GM19395 (cell line): Measurements from ENCODE around the gene TMEM243.
A peak's percentile ranks its signal among the peaks of the same experiment; 100 is the strongest.
"Not testable (repeated sequence)": the region's sequence is repeated elsewhere in the genome, so short reads cannot be mapped to it uniquely, and the experiment has no call there.

Source experiments
- ATAC-seq: cut with Tn5 transposase; IDR thresholded peaks from one replicate; pipeline ENCODE4 v1.9.1; 2021; ENCODE audit warnings: mild to moderate bottlenecking, moderate library complexity; ENCODE audit not compliant: unreplicated experiment

Gene TMEM243

GRCh38 chr7:87212498-87212897 lies 7.0 kb downstream of the TMEM243 start:
- no peak for ATAC-seq

- no peak for ATAC-seq
Observed at GRCh38 chr7:87210506-87210905, 9.0 kb downstream of the TMEM243 start.

- ATAC-seq = no peak
Observed at GRCh38 chr7:87209295-87209924, 10.1 kb downstream of the TMEM243 start.

- no peak for ATAC-seq
Observed at GRCh38 chr7:87206361-87206760, 13.2 kb downstream of the TMEM243 start.

GRCh38 chr7:87205701-87206100 lies 13.8 kb downstream of the TMEM243 start:
- ATAC-seq = not testable (repeated sequence)

GRCh38 chr7:87204933-87205332 lies 14.6 kb downstream of the TMEM243 start:
- ATAC-seq = no peak

- ATAC-seq = not testable (repeated sequence)
Observed at GRCh38 chr7:87203929-87204328, 15.6 kb downstream of the TMEM243 start.

GRCh38 chr7:87202705-87203104 lies 16.8 kb downstream of the TMEM243 start:
- no peak for ATAC-seq

- no peak for ATAC-seq
Observed at GRCh38 chr7:87202208-87202607, 17.3 kb downstream of the TMEM243 start.

- ATAC-seq = no peak
Observed at GRCh38 chr7:87199700-87200450, 19.7 kb downstream of the TMEM243 start.

- no peak for ATAC-seq
Observed at GRCh38 chr7:87199241-87199640, 20.3 kb downstream of the TMEM243 start.

- ATAC-seq = no peak
Observed at GRCh38 chr7:87193912-87194311, 25.6 kb downstream of the TMEM243 start.

GRCh38 chr7:87192784-87193487 lies 26.6 kb downstream of the TMEM243 start:
- ATAC-seq = no peak

- no peak for ATAC-seq
Observed at GRCh38 chr7:87190783-87191182, 28.7 kb downstream of the TMEM243 start.

- ATAC-seq = no peak
Observed at GRCh38 chr7:87188930-87189329, 30.6 kb downstream of the TMEM243 start.

- no peak for ATAC-seq
Observed at GRCh38 chr7:87187120-87187519, 32.4 kb downstream of the TMEM243 start.

GRCh38 chr7:87179180-87179579 lies 40.4 kb downstream of the TMEM243 start:
- no peak for ATAC-seq

- ATAC-seq = no peak
Observed at GRCh38 chr7:87178320-87178719, 41.2 kb downstream of the TMEM243 start.

GRCh38 chr7:87173471-87173870 lies 46.1 kb downstream of the TMEM243 start:
- ATAC-seq = no peak

GRCh38 chr7:87171282-87171934 lies 48.1 kb downstream of the TMEM243 start:
- ATAC-seq = peak; percentile 52

- peak; percentile 54 for ATAC-seq
Observed at GRCh38 chr7:87170828-87171227, 48.7 kb downstream of the TMEM243 start.
